K562 (cell line): ENCODE data around the gene CCDC171. TPM values are rescaled to one million over a fixed set of nuclear protein-coding genes. Genes with fewer than 3 reads are reported as not detected.
A peak's percentile ranks its signal among the peaks of the same experiment; 100 is the strongest.

ENCODE experiments used
- ATAC-seq: fragments of 200-7000 bp; cut with Tn5 transposase; 3 replicates; pipeline ENCODE4 v1.9.1; 2020; ENCODE audit warnings: moderate library complexity
- BruUV-seq: library from RNA; stranded (reverse); fragments of 400-500 nt; replicated peaks from 2 replicates; lab custom pipeline; 2021; lab: Mats Ljungman, UMichigan
- CTCF ChIA-PET: fragments of 300-600 bp; formaldehyde crosslinking; extraction: SDS; loops from one replicate; lab custom pipeline; 2021; ENCODE audit warnings: low intra/inter-chr PET ratio; lab: Yijun Ruan, JAX
- POLR2A ChIA-PET: fragments of 300-600, 350-650 bp; sonication (Branson Sonifier 250); formaldehyde crosslinking; extraction: SDS; loops from one replicate; lab custom pipeline; 2021; ENCODE audit warnings: antibody characterized with exemption, inconsistent platforms; lab: Yijun Ruan, JAX
- DNase-seq, 4 experiments: peaks; one replicate each; pipeline versions ENCODE4 v3.0.0 to v3.0.0-alpha.2; 2011 to 2018; ENCODE audit warnings: low spot score in 3 of 4, mixed read lengths in 3 of 4; ENCODE audit errors: extremely low read depth in 1 of 4
- FAIRE-seq: peaks from 2 replicates; lab custom pipeline; 2011; peaks lifted over from hg19 to GRCh38; lab: Jason Lieb, UNC
- H2AFZ ChIP-seq: 2 replicates; pipeline ENCODE4 v1.6.0; 2011; ENCODE audit warnings: low read depth, low read length, control low read depth, inconsistent platforms
- H3K27ac ChIP-seq: fragments of 200-600 bp; 3 replicates; pipeline ENCODE4 v1.8.0; 2011; ENCODE audit warnings: low read depth, mild to moderate bottlenecking, control low read depth, inconsistent platforms, low read length, moderate library complexity, mixed read lengths; ENCODE audit errors: extremely low read depth
- H3K27me3 ChIP-seq, 2 experiments: fragments of 300-600 bp in 1 of 2; 2 replicates in 1 of 2; 3 replicates in 1 of 2; pipeline versions ENCODE4 v1.6.0 to v1.8.0; 2011; ENCODE audit warnings: inconsistent platforms in 2 of 2, low read length in 2 of 2, mild to moderate bottlenecking in 1 of 2, mixed read lengths in 1 of 2, moderate library complexity in 1 of 2; ENCODE audit not compliant: control insufficient read depth in 2 of 2, insufficient read depth in 2 of 2
- H3K36me3 ChIP-seq: fragments of 300-600 bp; 3 replicates; pipeline ENCODE4 v1.8.0; 2011; ENCODE audit warnings: mild to moderate bottlenecking, low read length, inconsistent platforms; ENCODE audit not compliant: control insufficient read depth, insufficient read depth
- H3K4me1 ChIP-seq, 2 experiments: fragments of 200-600 bp in 1 of 2; replicated peaks in 1 of 2; 2 replicates in 1 of 2; 3 replicates in 1 of 2; pipeline versions ENCODE4 v1.5.1 to v1.8.0; 2011; ENCODE audit warnings: inconsistent platforms in 2 of 2, low read length in 2 of 2, mild to moderate bottlenecking in 1 of 2, mixed read lengths in 1 of 2, moderate library complexity in 1 of 2; ENCODE audit not compliant: control insufficient read depth in 2 of 2, insufficient read depth in 2 of 2
- H3K4me2 ChIP-seq: 2 replicates; pipeline ENCODE4 v1.6.1; 2011; ENCODE audit warnings: low read length, control low read depth, inconsistent platforms, mixed read lengths; ENCODE audit not compliant: insufficient read depth
- H3K4me3 ChIP-seq: fragments of 200-600 bp; sonication (generic), shearing (Covaris generic); 2 replicates; pipeline ENCODE4 v1.5.1; 2016; ENCODE audit warnings: control low read depth, inconsistent platforms
- H3K79me2 ChIP-seq: fragments of 200-600 bp; 3 replicates; pipeline ENCODE4 v1.8.0; 2011; ENCODE audit warnings: low read length, inconsistent platforms; ENCODE audit not compliant: control insufficient read depth, insufficient read depth
- H3K9ac ChIP-seq, 2 experiments: 2 replicates each; pipeline versions ENCODE4 v1.6.0 to v1.6.1; 2011; ENCODE audit warnings: low read depth in 2 of 2, low read length in 2 of 2, control low read depth in 1 of 2, inconsistent platforms in 1 of 2, mild to moderate bottlenecking in 1 of 2, mixed read lengths in 1 of 2; ENCODE audit not compliant: insufficient read depth in 1 of 2
- H3K9me1 ChIP-seq: one replicate; pipeline ENCODE4 v1.6.0; 2011; ENCODE audit warnings: inconsistent platforms, mild to moderate bottlenecking, low read length, moderate library complexity; ENCODE audit not compliant: control insufficient read depth, insufficient read depth
- H3K9me3 ChIP-seq: replicated peaks from 2 replicates; pipeline ENCODE4 v1.5.1; 2011; ENCODE audit warnings: low read depth, low read length, inconsistent platforms; ENCODE audit not compliant: control insufficient read depth, insufficient read depth
- H4K20me1 ChIP-seq: replicated peaks from 2 replicates; pipeline ENCODE4 v1.6.1; 2011; ENCODE audit warnings: low read length, inconsistent platforms, mixed read lengths; ENCODE audit not compliant: control insufficient read depth, insufficient read depth
- NR3C1 ChIP-seq: sonication (generic); formaldehyde crosslinking; IDR thresholded peaks from 2 replicates; pipeline ENCODE4 v1.8.1; 2022; ENCODE audit warnings: missing genetic modification reagents
- POLR2A ChIP-seq: fragments of 450-650 bp; conservative IDR thresholded peaks from 2 replicates; pipeline ENCODE4 v1.6.1; 2016
- ZBTB7A ChIP-seq: IDR thresholded peaks from 2 replicates; pipeline ENCODE4 v1.6.1; 2011; ENCODE audit warnings: low read depth, mild to moderate bottlenecking, low read length, moderate library complexity, borderline replicate concordance; ENCODE audit not compliant: control insufficient read depth
- WGBS: fragments of 100-300 bp; shearing (Covaris generic); methylation state at CpG from one replicate; pipeline ENCODE4 v1.1.6; 2016; ENCODE audit warnings: low coverage, mixed read lengths; ENCODE audit not compliant: insufficient coverage; ENCODE audit errors: missing lambda C conversion rate; 5-methylcytosine and 5-hydroxymethylcytosine counted together
- in situ Hi-C: fragments of 300-500 bp; cut with MboI; formaldehyde crosslinking; loops from 4 replicates; pipeline ENCODE4 v1.15.0; 2018; ENCODE audit warnings: inconsistent platforms, mixed read lengths
- intact Hi-C: fragments of 100-400 bp; cut with micrococcal nuclease; formaldehyde crosslinking; loops from 2 replicates; pipeline ENCODE4 v1.14.2; 2022
- polyA plus RNA-seq, 8 experiments: library from polyadenylated mRNA; depleted of rRNA in 4 of 8; stranded (reverse) in 5 of 8; unstranded in 3 of 8; fragments of >200 nt; fragmentation: Nextera tagmentation in 2 of 8; fragmentation: Illumina TruSeq in 1 of 8; extraction: Ambion mirVana in 2 of 8; extraction: Trizol in 1 of 8; gene quantifications; 2 replicates each; pipeline versions ENCODE4 v1.2.1 to v1.2.3, GENCODE V29; 2011 to 2014; ENCODE audit warnings: inconsistent platforms in 1 of 8, missing spikeins in 1 of 8
- total RNA-seq, 7 experiments: library from RNA; depleted of rRNA in 6 of 7; stranded (reverse); fragments of >200 nt in 6 of 7; fragmentation: Illumina TruSeq in 2 of 7; extraction: Trizol in 2 of 7; gene quantifications; 2 replicates each; pipeline versions ENCODE4 v1.2.1 to v1.2.3, GENCODE V29; 2011 to 2021; ENCODE audit warnings: low replicate concordance in 1 of 7
- TF ChIP-seq, protein P1 (sequence below): sonication (generic); formaldehyde crosslinking; IDR thresholded peaks from 2 replicates; pipeline ENCODE4 v1.8.0; 2023; ENCODE audit warnings: missing genetic modification reagents, mild to moderate bottlenecking, borderline replicate concordance

The CCDC171 gene
- total and polyA plus RNA-seq, 9 of the 15 experiments (the other 6 are each of a cell fraction or from before 2014, with no cell fraction given): 0.08 to 3.8 (median 0.27) TPM

- H3K9me1 ChIP-seq: no peaks in the 10 kb centered on the region
- H2AFZ ChIP-seq: 0 out of 2 replicates have a peak overlapping the region, but pooled peaks have one; percentile 4
- ATAC-seq (no peak), FAIRE-seq (no peak), DNase-seq (no peak)
- no peak overlapping the region for H3K27ac ChIP-seq
- in situ Hi-C loops: no loop called here
- 49% methylated on average over 3 of the region's 3 CpGs for WGBS
- intact Hi-C loops: no loop called here
- no peak overlapping the region for H3K4me3 ChIP-seq
- ChIA-PET POLR2A (no interaction called here), CTCF (interaction anchor here (0.6 kb wide), 1 partner anchor 8 kb away, joined by 3 read pairs; no protein-coding TSS in a partner anchor)
- H3K9ac ChIP-seq: no peak overlapping the region
- no peaks in the 10 kb centered on the region for H3K36me3 ChIP-seq
- no peaks in the 10 kb centered on the region for H4K20me1 ChIP-seq
- TF ChIP-seq ZBTB7A: no peak
- TF ChIP-seq, protein P1, sequence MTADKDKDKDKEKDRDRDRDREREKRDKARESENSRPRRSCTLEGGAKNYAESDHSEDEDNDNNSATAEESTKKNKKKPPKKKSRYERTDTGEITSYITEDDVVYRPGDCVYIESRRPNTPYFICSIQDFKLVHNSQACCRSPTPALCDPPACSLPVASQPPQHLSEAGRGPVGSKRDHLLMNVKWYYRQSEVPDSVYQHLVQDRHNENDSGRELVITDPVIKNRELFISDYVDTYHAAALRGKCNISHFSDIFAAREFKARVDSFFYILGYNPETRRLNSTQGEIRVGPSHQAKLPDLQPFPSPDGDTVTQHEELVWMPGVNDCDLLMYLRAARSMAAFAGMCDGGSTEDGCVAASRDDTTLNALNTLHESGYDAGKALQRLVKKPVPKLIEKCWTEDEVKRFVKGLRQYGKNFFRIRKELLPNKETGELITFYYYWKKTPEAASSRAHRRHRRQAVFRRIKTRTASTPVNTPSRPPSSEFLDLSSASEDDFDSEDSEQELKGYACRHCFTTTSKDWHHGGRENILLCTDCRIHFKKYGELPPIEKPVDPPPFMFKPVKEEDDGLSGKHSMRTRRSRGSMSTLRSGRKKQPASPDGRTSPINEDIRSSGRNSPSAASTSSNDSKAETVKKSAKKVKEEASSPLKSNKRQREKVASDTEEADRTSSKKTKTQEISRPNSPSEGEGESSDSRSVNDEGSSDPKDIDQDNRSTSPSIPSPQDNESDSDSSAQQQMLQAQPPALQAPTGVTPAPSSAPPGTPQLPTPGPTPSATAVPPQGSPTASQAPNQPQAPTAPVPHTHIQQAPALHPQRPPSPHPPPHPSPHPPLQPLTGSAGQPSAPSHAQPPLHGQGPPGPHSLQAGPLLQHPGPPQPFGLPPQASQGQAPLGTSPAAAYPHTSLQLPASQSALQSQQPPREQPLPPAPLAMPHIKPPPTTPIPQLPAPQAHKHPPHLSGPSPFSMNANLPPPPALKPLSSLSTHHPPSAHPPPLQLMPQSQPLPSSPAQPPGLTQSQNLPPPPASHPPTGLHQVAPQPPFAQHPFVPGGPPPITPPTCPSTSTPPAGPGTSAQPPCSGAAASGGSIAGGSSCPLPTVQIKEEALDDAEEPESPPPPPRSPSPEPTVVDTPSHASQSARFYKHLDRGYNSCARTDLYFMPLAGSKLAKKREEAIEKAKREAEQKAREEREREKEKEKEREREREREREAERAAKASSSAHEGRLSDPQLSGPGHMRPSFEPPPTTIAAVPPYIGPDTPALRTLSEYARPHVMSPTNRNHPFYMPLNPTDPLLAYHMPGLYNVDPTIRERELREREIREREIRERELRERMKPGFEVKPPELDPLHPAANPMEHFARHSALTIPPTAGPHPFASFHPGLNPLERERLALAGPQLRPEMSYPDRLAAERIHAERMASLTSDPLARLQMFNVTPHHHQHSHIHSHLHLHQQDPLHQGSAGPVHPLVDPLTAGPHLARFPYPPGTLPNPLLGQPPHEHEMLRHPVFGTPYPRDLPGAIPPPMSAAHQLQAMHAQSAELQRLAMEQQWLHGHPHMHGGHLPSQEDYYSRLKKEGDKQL (CRISPR knock-in tag): no peak
- no peak for TF ChIP-seq NR3C1 (CRISPR knock-in tag)
- no peak for TF ChIP-seq POLR2A
- H3K4me1 ChIP-seq: no peaks in the 10 kb centered on the region
- H3K27me3 ChIP-seq: no peaks in the 10 kb centered on the region
- H3K79me2 ChIP-seq: no peaks in the 10 kb centered on the region
- BruUV-seq: no TSS peak
- no peak overlapping the region for H3K4me2 ChIP-seq
- no peaks in the 10 kb centered on the region for H3K9me3 ChIP-seq
These were observed 30.6 kb upstream of the CCDC171 start for GRCh38 chr9:15522130-15522755.
